Right kidney (tissue), 1 donor: Measurements from ENCODE around the gene ZNF57.
A peak's percentile ranks its signal among the peaks of the same experiment; 100 is the strongest.
"Not testable (repeated sequence)": the region's sequence is repeated elsewhere in the genome, so short reads cannot be mapped to it uniquely, and the experiment has no call there.

Experiments used
- DNase-seq: peaks from one replicate; pipeline ENCODE4 v3.0.0-alpha.2; 2016

ZNF57 gene

GRCh38 chr19:2950286-2951124 is 49.8 kb downstream of the ZNF57 start:
- DNase-seq, result peak; percentile 95

- DNase-seq, result no peak
Observed at GRCh38 chr19:2952953-2953481, 52.3 kb downstream of the ZNF57 start.

GRCh38 chr19:2957160-2957559 is 56.4 kb downstream of the ZNF57 start:
- DNase-seq, result no peak

GRCh38 chr19:2960120-2960519 is 59.4 kb downstream of the ZNF57 start:
- no peak for DNase-seq

GRCh38 chr19:2962018-2962670 is 61.4 kb downstream of the ZNF57 start:
- DNase-seq, result peak; percentile 71

- no peak for DNase-seq
Observed at GRCh38 chr19:2963122-2963521, 62.4 kb downstream of the ZNF57 start.

GRCh38 chr19:2963631-2964030 is 62.9 kb downstream of the ZNF57 start:
- DNase-seq, result not testable (repeated sequence)

GRCh38 chr19:2964874-2965273 is 64.1 kb downstream of the ZNF57 start:
- DNase-seq, result no peak

GRCh38 chr19:2967972-2968371 is 67.2 kb downstream of the ZNF57 start:
- no peak for DNase-seq
